ENCODE results near the gene ELFN2.

- TF ChIP-seq POLR2AphosphoS5 (IDR thresholded peaks at IDR 0.05; ENCODE audit: low read depth, low read length) (no peak), SIN3A (IDR thresholded peaks at IDR 0.05; ENCODE audit: borderline replicate concordance, insufficient read depth, low read length) (no peak), REST (IDR thresholded peaks at IDR 0.05; ENCODE audit: insufficient read depth in 1 of 2, low read depth in 2 of 2, low read length in 2 of 2) (no peak)
Measured at GRCh38 chr22:37331034-37331428, 96.2 kb downstream of the ELFN2 start.

Measured in PFSK-1 (cell line).